A549 (cell line): ENCODE data around the gene CDCA3.

Experiments
- CTCF ChIP-seq: fragments of >200 bp; sonication (Bioruptor Twin); formaldehyde crosslinking; IDR thresholded peaks from 3 replicates; pipeline ENCODE4 v1.5.1; 2016
- ESRRA ChIP-seq: fragments of 150-350 bp; IDR thresholded peaks from 2 replicates; pipeline ENCODE4 v1.6.1; 2014; ENCODE audit warnings: mild to moderate bottlenecking, low read length, borderline replicate concordance
- HMGXB4 ChIP-seq: fragments of 250-450 bp; sonication (Bioruptor Pico); IDR thresholded peaks from 2 replicates; pipeline ENCODE4 v1.5.0; 2021; ENCODE audit warnings: mild to moderate bottlenecking, moderate library complexity, borderline replicate concordance
- HOXA7 ChIP-seq: fragments of 250-450 bp; sonication (Bioruptor Pico); IDR thresholded peaks from 2 replicates; pipeline ENCODE4 v1.5.0; 2020; ENCODE audit warnings: mild to moderate bottlenecking, moderate library complexity
- NFE2L2 ChIP-seq: fragments of 150-350 bp; conservative IDR thresholded peaks from 2 replicates; pipeline ENCODE4 v1.6.1; 2014; ENCODE audit warnings: low read length
- POLR2A ChIP-seq: IDR thresholded peaks from 2 replicates; pipeline ENCODE4 v1.6.1; 2012; ENCODE audit warnings: mild to moderate bottlenecking, low read length
- RCOR1 ChIP-seq: fragments of 150-350 bp; IDR thresholded peaks from 2 replicates; pipeline ENCODE4 v1.6.1; 2014; ENCODE audit warnings: antibody characterized with exemption, low read length, low read depth
- SMC3 ChIP-seq: fragments of >200 bp; sonication (Bioruptor Twin); formaldehyde crosslinking; IDR thresholded peaks from 3 replicates; pipeline ENCODE4 v1.6.1; 2018; ENCODE audit warnings: inconsistent platforms
- ZNF302 ChIP-seq: fragments of 250-450 bp; sonication (Bioruptor Pico); IDR thresholded peaks from 2 replicates; pipeline ENCODE4 v1.9.0; 2021; ENCODE audit warnings: inconsistent platforms, mild to moderate bottlenecking, moderate library complexity

GRCh38 chr12:6834873-6835272, 16.2 kb downstream of the CDCA3 start:
- TF ChIP-seq POLR2A (no peak), HMGXB4 (CRISPR knock-in tag) (no peak), CTCF (no peak), ZNF302 (no peak), SMC3 (no peak), RCOR1 (no peak), HOXA7 (no peak), ESRRA (no peak), NFE2L2 (no peak)
